Activated effector memory CD4-positive, alpha-beta T cell treated with Interleukin-2 at 50 U/mL for 16 hours (primary cell): ENCODE results near the gene KCNG3.

Source experiments
- DNase-seq: peaks from one replicate; pipeline ENCODE4 v3.0.0-alpha.2; 2020

KCNG3 gene

GRCh38 chr2:42486145-42486906 is 7.5 kb downstream of the KCNG3 start:
- DNase-seq: no peak

- no peak for DNase-seq
These were observed 13.4 kb downstream of the KCNG3 start for GRCh38 chr2:42480402-42480801.

GRCh38 chr2:42474765-42475454 is 18.9 kb downstream of the KCNG3 start:
- DNase-seq: no peak

- DNase-seq: no peak
These were observed 23.1 kb downstream of the KCNG3 start for GRCh38 chr2:42470706-42471105.

- DNase-seq: no peak
These were observed 29.2 kb downstream of the KCNG3 start for GRCh38 chr2:42464631-42465030.

GRCh38 chr2:42463570-42463969 is 30.2 kb downstream of the KCNG3 start:
- no peak for DNase-seq

- no peak for DNase-seq
These were observed 34.5 kb downstream of the KCNG3 start for GRCh38 chr2:42459296-42459695.

GRCh38 chr2:42458396-42458795 is 35.4 kb downstream of the KCNG3 start:
- no peak for DNase-seq

GRCh38 chr2:42457011-42457410 is 36.8 kb downstream of the KCNG3 start:
- no peak for DNase-seq

GRCh38 chr2:42456126-42456839 is 37.5 kb downstream of the KCNG3 start:
- DNase-seq: no peak

GRCh38 chr2:42452545-42452944 is 41.2 kb downstream of the KCNG3 start:
- DNase-seq: no peak

GRCh38 chr2:42450136-42450535 is 43.6 kb downstream of the KCNG3 start:
- DNase-seq: no peak

GRCh38 chr2:42449163-42450087 is 44.4 kb downstream of the KCNG3 start:
- no peak for DNase-seq

- no peak for DNase-seq
These were observed 45.6 kb downstream of the KCNG3 start for GRCh38 chr2:42448163-42448562.

GRCh38 chr2:42446503-42447271 is 47.1 kb downstream of the KCNG3 start:
- no peak for DNase-seq

- no peak for DNase-seq
These were observed 49.9 kb downstream of the KCNG3 start for GRCh38 chr2:42443718-42444399.

GRCh38 chr2:42442774-42443173 is 51.0 kb downstream of the KCNG3 start:
- DNase-seq: no peak

GRCh38 chr2:42438685-42439084 is 55.1 kb downstream of the KCNG3 start:
- no peak for DNase-seq

- DNase-seq: no peak
These were observed 57.4 kb downstream of the KCNG3 start for GRCh38 chr2:42436370-42436769.

GRCh38 chr2:42435628-42436027 is 58.2 kb downstream of the KCNG3 start:
- no peak for DNase-seq

GRCh38 chr2:42430188-42430587 is 63.6 kb downstream of the KCNG3 start:
- no peak for DNase-seq
